ENCODE results near the gene BRCA1.

The BRCA1 gene

GRCh38 chr17:43024407-43025289 is 100.5 kb downstream of the BRCA1 start, which contains the start of gene RND2:
Gene RND2, plus strand, starts transcription at chr17:43025231. Its CDS starts 117 bp downstream, at chr17:43025348.
- peak; percentile 81 for DNase-seq

GRCh38 chr17:43021741-43022512 is 103.2 kb downstream of the BRCA1 start, which contains the start of gene VAT1:
Gene VAT1, minus strand, starts transcription at chr17:43022385. Its CDS starts 63 bp downstream, at chr17:43022322.
- peak; percentile 73 for DNase-seq

GRCh38 chr17:43020789-43021740 is 104.1 kb downstream of the BRCA1 start:
- DNase-seq, result peak; percentile 39

- no peak for DNase-seq
Observed at GRCh38 chr17:43020030-43020621, 105.0 kb downstream of the BRCA1 start.

- no peak for DNase-seq
Observed at GRCh38 chr17:43019418-43019817, 105.7 kb downstream of the BRCA1 start.

- DNase-seq, result no peak
Observed at GRCh38 chr17:43018932-43019331, 106.2 kb downstream of the BRCA1 start.

GRCh38 chr17:43018008-43018853 is 106.9 kb downstream of the BRCA1 start:
- peak; percentile 24 for DNase-seq

GRCh38 chr17:43016216-43016615 is 108.9 kb downstream of the BRCA1 start:
- DNase-seq, result no peak

DNA sequence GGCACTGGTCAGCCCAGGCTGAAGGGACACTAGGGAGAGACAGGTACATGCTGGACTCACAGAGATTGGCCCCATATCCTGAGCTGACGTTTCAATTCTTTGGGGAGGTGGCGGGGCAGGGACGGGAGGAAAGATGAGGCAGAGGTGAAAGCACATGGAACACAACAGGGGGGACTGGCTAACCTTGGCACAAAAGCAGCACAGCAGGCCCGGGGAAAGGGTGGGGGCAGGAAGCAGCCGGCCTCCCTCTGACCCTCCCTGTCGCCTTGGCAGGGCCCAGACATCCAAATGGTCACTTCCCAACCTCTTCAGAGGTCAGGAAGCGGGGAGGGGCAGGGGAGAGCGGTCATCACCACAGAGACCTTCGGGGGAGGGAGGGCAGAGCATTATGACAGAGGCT is 109.6 kb downstream of the BRCA1 start:
- DNase-seq, result no peak

- DNase-seq, result no peak
Observed at GRCh38 chr17:43014649-43015542, 110.3 kb downstream of the BRCA1 start.

DNA sequence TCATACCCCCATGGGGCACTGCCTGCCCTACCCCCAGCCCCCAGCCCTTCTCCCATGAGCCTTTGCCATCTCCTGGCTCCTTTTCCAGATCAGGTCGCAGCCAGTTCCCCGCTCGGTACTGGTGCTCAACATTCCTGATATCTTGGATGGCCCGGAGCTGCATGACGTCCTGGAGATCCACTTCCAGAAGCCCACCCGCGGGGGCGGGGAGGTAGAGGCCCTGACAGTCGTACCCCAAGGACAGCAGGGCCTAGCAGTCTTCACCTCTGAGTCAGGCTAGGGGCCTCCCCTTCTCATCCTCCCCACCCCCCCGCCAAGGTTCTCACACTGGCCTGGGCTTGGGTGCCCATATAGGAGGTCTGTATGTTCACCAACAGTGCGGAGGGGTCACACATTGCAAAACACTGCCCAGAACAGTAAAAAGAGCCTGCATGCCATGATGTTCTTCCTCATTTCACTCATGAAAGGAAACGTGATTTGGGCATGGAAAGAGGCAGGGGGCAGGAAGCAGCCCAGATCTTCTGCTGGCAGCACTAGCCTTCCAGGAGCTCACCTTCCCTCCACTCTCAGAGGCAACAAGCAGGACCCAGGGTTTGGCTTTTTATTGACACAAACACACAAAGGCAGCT is 111.0 kb downstream of the BRCA1 start:
- no peak for DNase-seq

DNA sequence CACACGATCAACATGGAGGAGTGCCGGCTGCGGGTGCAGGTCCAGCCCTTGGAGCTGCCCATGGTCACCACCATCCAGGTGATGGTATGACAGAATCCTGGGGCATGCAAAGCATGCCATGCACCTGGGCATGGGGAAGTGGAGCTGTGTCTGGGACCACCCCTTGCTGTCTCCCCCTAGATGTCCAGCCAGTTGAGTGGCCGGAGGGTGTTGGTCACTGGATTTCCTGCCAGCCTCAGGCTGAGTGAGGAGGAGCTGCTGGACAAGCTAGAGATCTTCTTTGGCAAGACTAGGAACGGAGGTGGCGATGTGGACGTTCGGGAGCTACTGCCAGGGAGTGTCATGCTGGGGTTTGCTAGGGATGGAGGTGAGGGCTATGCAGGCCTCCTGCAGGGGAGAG is 111.9 kb downstream of the BRCA1 start:
- DNase-seq, result no peak

DNA sequence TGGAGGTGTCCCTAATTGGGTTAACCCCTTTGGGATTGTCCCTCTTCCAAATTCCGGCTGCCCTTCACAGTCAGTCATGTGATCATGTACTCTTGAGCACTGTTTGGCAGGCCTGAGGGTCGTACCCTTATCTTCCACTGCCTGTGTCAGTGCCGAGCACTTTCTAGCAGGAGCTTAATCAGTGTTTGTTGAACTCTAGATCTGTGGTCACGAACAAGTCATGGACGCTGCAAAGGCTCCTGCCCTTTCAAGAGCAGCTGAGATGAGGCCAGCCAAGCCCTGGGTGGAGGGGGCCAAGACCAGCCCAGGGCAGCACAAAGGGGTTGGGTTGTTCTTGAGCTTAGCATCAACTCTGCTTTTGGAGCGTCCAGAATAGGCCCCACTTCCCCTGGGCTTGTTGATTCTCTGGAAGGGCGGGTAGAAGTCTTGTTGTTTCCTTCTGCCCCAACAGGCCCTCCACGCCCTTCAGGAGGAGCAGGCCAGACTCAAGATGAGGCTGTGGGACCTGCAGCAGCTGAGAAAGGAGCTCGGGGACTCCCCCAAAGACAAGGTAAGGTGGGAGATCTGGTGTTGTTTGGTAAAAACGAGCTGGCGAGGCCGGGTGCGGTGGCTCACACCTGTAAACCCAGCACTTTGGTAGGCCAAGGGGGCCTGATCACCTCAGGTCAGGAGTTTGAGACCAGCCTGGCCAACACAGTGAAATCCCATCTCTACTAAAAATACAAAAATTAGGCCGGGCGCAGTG is 113.3 kb downstream of the BRCA1 start:
- DNase-seq, result no peak

GRCh38 chr17:43010667-43011308 is 114.4 kb downstream of the BRCA1 start:
- DNase-seq, result no peak

DNA sequence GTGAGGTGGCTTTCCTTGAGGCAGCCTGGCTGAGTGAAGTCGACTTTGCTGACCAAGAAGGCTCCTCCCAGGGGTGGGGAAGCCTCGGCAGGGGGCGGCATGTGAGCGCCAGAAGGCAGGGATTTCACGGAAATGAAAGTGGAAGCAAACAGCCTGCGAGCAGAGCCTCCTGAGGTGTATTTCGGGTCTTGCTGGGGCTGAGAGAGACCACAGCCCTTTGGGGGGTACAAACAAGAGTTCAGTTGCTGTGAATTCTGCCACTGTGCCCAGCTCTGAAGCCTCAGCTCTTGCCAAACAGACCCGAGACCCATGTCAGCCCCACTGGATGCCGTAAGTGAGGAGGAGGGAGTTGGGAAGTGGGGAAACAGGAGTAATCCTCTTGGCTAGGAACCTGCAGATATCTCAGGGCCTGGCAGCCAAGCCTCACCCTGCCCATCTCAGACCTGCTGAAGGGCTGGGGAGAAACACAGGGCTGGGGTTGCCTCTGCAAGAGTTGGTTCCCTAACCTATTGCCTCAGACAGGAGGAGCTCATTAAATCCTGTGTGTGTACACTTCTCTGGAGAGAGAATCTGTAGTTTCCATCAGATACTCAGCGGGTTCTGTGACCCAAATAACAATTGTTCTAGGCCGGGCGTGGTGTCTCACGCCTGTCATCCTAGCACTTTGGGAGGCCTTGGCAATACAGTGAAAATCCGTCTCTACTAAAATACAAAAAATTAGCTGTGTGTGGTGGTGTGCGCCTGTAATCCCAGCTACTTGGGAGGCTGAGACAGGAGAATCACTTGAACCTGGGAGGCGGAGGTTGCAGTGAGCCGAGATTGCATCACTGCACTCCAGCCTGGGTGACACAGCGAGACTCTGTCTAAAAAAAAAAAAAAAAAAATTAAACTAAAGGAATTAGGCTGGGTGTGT is 118.3 kb downstream of the BRCA1 start, which contains the start of gene IFI35:
Gene IFI35, plus strand, starts transcription at position 146 of the 913 bp plus-strand sequence. Its CDS starts 164 bp downstream, at position 310.
- peak; percentile 88 for DNase-seq

DNA sequence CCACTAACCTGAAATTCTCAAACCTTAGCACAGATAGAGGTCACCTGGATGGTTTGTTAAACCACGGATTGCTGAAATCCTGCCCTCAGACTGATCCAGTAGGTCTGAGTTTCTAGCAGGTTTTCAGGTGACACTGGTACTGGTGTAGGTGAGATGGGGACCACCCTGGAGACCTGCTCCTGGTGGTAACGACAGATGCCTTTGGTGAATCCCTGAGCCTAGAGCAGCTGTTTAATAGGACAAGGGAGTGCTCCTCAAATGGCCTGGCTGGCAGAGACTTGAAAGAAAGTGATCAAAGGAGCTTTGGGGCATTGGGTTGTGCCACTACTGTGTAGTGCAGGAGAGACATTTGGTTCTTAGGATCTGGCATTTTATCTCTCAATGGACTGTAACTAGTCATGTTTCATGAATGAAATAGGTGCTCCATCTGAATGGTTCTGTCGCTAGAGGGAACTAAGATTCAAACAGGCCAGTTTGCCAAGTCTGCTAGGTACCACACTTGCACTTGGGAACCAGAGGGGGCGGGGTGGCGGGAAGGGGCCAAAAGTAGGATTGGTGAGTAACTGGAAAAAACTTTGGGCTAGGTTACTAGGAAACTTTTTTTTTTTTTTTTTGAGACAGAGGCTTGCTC is 121.5 kb downstream of the BRCA1 start:
- DNase-seq, result no peak
